Neuron (in vitro differentiated cells): Measurements from ENCODE around the gene BBX.

Experiments
- H2AFZ ChIP-seq: one replicate; pipeline ENCODE4 v1.6.1; 2013; ENCODE audit warnings: low read depth, mild to moderate bottlenecking, inconsistent platforms, low read length, moderate library complexity
- H3K27me3 ChIP-seq: one replicate; pipeline ENCODE4 v1.6.1; 2013; ENCODE audit warnings: low read length; ENCODE audit not compliant: insufficient read depth
- H3K36me3 ChIP-seq: one replicate; pipeline ENCODE4 v1.6.1; 2013; ENCODE audit warnings: low read length; ENCODE audit not compliant: insufficient read depth
- H3K4me1 ChIP-seq: one replicate; pipeline ENCODE4 v1.6.1; 2013; ENCODE audit warnings: low read length; ENCODE audit not compliant: insufficient read depth
- H3K4me3 ChIP-seq: 2 replicates; pipeline ENCODE4 v1.5.1; 2013; ENCODE audit warnings: mild to moderate bottlenecking, low read length, moderate library complexity
- H3K9me3 ChIP-seq: one replicate; pipeline ENCODE4 v1.6.1; 2013; ENCODE audit warnings: low read length

The BBX gene

GRCh38 chr3:107848351-107848915, 325.7 kb downstream of the BBX start:
- Histone ChIP-seq H3K27me3 (no peaks in the 10 kb centered on the region), H3K4me3 (no peak overlapping the region)

GRCh38 chr3:107850681-107851080, 327.9 kb downstream of the BBX start:
- no peaks in the 10 kb centered on the region for H3K4me1 ChIP-seq
- no peak overlapping the region for H3K4me3 ChIP-seq
- H3K27me3 ChIP-seq = no peaks in the 10 kb centered on the region
- H2AFZ ChIP-seq = no peak overlapping the region
- H3K36me3 ChIP-seq = no peaks in the 10 kb centered on the region
- H3K9me3 ChIP-seq = no peaks in the 10 kb centered on the region

More at GRCh38 chr3:107848351-107848915, 325.7 kb downstream of the BBX start:
- H3K9me3 ChIP-seq = no peaks in the 10 kb centered on the region
- no peaks in the 10 kb centered on the region for H3K36me3 ChIP-seq
- H3K4me1 ChIP-seq = no peaks in the 10 kb centered on the region
- no peak overlapping the region for H2AFZ ChIP-seq

GRCh38 chr3:107853821-107854220, 331.1 kb downstream of the BBX start:
- no peaks in the 10 kb centered on the region for H3K4me1 ChIP-seq
- no peaks in the 10 kb centered on the region for H3K36me3 ChIP-seq

GRCh38 chr3:107854733-107855132, 332.0 kb downstream of the BBX start:
- H3K9me3 ChIP-seq = no peaks in the 10 kb centered on the region
- no peaks in the 10 kb centered on the region for H3K36me3 ChIP-seq
- no peaks in the 10 kb centered on the region for H3K4me1 ChIP-seq
- H3K4me3 ChIP-seq = no peak overlapping the region
- no peaks in the 10 kb centered on the region for H3K27me3 ChIP-seq
- H2AFZ ChIP-seq = no peak overlapping the region

More at GRCh38 chr3:107853821-107854220, 331.1 kb downstream of the BBX start:
- Histone ChIP-seq H3K4me3 (no peak overlapping the region), H3K9me3 (no peaks in the 10 kb centered on the region), H2AFZ (no peak overlapping the region), H3K27me3 (no peaks in the 10 kb centered on the region)

- no peaks in the 10 kb centered on the region for H3K36me3 ChIP-seq
- no peak overlapping the region for H2AFZ ChIP-seq
- H3K4me1 ChIP-seq = no peaks in the 10 kb centered on the region
- H3K27me3 ChIP-seq = no peaks in the 10 kb centered on the region
- H3K4me3 ChIP-seq = no peak overlapping the region
- H3K9me3 ChIP-seq = no peaks in the 10 kb centered on the region
Observed at GRCh38 chr3:107855710-107856109, 332.9 kb downstream of the BBX start.

GRCh38 chr3:107857854-107858253, 335.1 kb downstream of the BBX start:
- H3K4me3 ChIP-seq = no peak overlapping the region
- no peaks in the 10 kb centered on the region for H3K27me3 ChIP-seq
- no peaks in the 10 kb centered on the region for H3K4me1 ChIP-seq
- H3K36me3 ChIP-seq = no peaks in the 10 kb centered on the region
- no peak overlapping the region for H2AFZ ChIP-seq
- H3K9me3 ChIP-seq = no peaks in the 10 kb centered on the region

GRCh38 chr3:107858876-107859275, 336.1 kb downstream of the BBX start:
- H3K4me3 ChIP-seq = no peak overlapping the region
- no peaks in the 10 kb centered on the region for H3K27me3 ChIP-seq
- no peaks in the 10 kb centered on the region for H3K9me3 ChIP-seq
- no peaks in the 10 kb centered on the region for H3K36me3 ChIP-seq
- H2AFZ ChIP-seq = no peak overlapping the region
- H3K4me1 ChIP-seq = no peaks in the 10 kb centered on the region
